GM12892 (cell line): ENCODE data around the gene LHX4.

Experiments used
- POLR2A ChIP-seq: IDR thresholded peaks from 2 replicates; pipeline ENCODE4 v1.6.1; 2011; ENCODE audit warnings: low read depth, low read length, control low read depth
- POLR2AphosphoS5 ChIP-seq: IDR thresholded peaks from 2 replicates; pipeline ENCODE4 v1.6.1; 2011; ENCODE audit warnings: low read depth, low read length, control low read depth
- TAF1 ChIP-seq: IDR thresholded peaks from 2 replicates; pipeline ENCODE4 v1.6.1; 2011; ENCODE audit warnings: low read depth, mild to moderate bottlenecking, control low read depth, low read length, borderline replicate concordance

DNA sequence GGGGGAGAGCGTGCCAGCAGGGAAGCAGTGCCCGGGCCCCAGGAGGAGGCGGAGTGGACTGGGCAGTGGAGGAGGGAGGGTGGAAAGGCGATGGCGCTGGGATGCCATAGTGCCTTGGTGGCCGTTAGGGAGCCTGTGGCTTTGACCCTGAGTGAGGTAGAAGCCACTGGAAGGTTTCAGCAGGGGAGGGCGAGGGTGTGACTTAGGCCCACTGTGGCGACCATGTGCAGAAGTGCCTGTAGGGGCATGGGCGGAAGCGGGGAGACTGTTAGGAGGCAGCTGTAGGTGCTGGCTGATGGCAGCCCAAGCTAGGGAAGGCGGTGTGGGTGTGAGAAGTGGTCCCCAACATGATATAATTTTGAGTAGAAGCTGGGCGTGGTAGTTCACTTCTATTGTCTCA, 28.2 kb downstream of the LHX4 start:
- TF ChIP-seq POLR2A (no peak), POLR2AphosphoS5 (no peak), TAF1 (no peak)
